Chondrocyte (in vitro differentiated cells): ENCODE measurements around the gene ARPC5. TPM values are rescaled to one million over a fixed set of nuclear protein-coding genes. Genes with fewer than 3 reads are reported as not detected.

ENCODE experiments used
- DNase-seq: peaks from one replicate; pipeline ENCODE4 v3.0.0; 2021; ENCODE audit warnings: mixed read lengths, low spot score
- H3K27ac Mint-ChIP-seq: one replicate; pipeline ENCODE4 v1.8.0; 2021; ENCODE audit warnings: mild to moderate bottlenecking, moderate library complexity, mixed read lengths; ENCODE audit not compliant: unreplicated experiment
- H3K27me3 Mint-ChIP-seq: 2 replicates; pipeline ENCODE4 v1.8.0; 2021; ENCODE audit warnings: low read depth, mixed read lengths
- H3K36me3 Mint-ChIP-seq: 2 replicates; pipeline ENCODE4 v1.8.0; 2021; ENCODE audit warnings: low read depth, mixed read lengths
- H3K4me1 Mint-ChIP-seq: 2 replicates; pipeline ENCODE4 v1.8.0; 2021; ENCODE audit warnings: low read depth, mild to moderate bottlenecking, mixed read lengths
- H3K4me3 Mint-ChIP-seq: one replicate; pipeline ENCODE4 v1.8.0; 2021; ENCODE audit warnings: mild to moderate bottlenecking, moderate library complexity, mixed read lengths; ENCODE audit not compliant: unreplicated experiment
- H3K9me3 Mint-ChIP-seq: 2 replicates; pipeline ENCODE4 v1.8.0; 2021; ENCODE audit warnings: low read depth, mixed read lengths
- CTCF ChIP-seq: fragments of 200-600 bp; sonication (generic); IDR thresholded peaks from 2 replicates; pipeline ENCODE4 v1.5.0; 2021; ENCODE audit warnings: antibody characterized with exemption, mild to moderate bottlenecking, moderate library complexity
- total RNA-seq: library from RNA; stranded (reverse); gene quantifications from 3 replicates; pipeline ENCODE4 v1.2.1, GENCODE V29; 2021

Gene ARPC5
- total RNA-seq, 1 donor from 2014 or later, result 192 TPM

- Mint-ChIP-seq H3K27me3 (no peaks in the 10 kb centered on the region), H3K4me3 (no peak overlapping the region), H3K9me3 (no peaks in the 10 kb centered on the region), H3K27ac (peak overlapping the region; percentile 95), H3K36me3 (no peaks in the 10 kb centered on the region), H3K4me1 (peaks cover 60% of the 10 kb centered on the region)
- no peak for TF ChIP-seq CTCF
- DNase-seq, result no peak
Measured at GRCh38 chr1:183604815-183605214, 30.8 kb downstream of the ARPC5 start.

GRCh38 chr1:183604038-183604808 is 31.4 kb downstream of the ARPC5 start:
- H3K27ac Mint-ChIP-seq, result peak overlapping the region; percentile 95
- no peaks in the 10 kb centered on the region for H3K9me3 Mint-ChIP-seq
- DNase-seq, result no peak
- peaks cover 54% of the 10 kb centered on the region for H3K4me1 Mint-ChIP-seq
- H3K27me3 Mint-ChIP-seq, result no peaks in the 10 kb centered on the region
- H3K4me3 Mint-ChIP-seq, result no peak overlapping the region
- no peak for TF ChIP-seq CTCF
- no peaks in the 10 kb centered on the region for H3K36me3 Mint-ChIP-seq

GRCh38 chr1:183602510-183602909 is 33.1 kb downstream of the ARPC5 start:
- Mint-ChIP-seq H3K27ac (no peak overlapping the region), H3K9me3 (no peaks in the 10 kb centered on the region)

GRCh38 chr1:183600634-183601033 is 34.9 kb downstream of the ARPC5 start:
- no peak overlapping the region for H3K27ac Mint-ChIP-seq
- DNase-seq, result no peak
- TF ChIP-seq CTCF, result no peak
- no peak overlapping the region for H3K4me3 Mint-ChIP-seq
- H3K27me3 Mint-ChIP-seq, result no peaks in the 10 kb centered on the region
- H3K4me1 Mint-ChIP-seq, result peaks cover 39% of the 10 kb centered on the region
- H3K36me3 Mint-ChIP-seq, result no peaks in the 10 kb centered on the region
- H3K9me3 Mint-ChIP-seq, result no peaks in the 10 kb centered on the region

More at GRCh38 chr1:183602510-183602909, 33.1 kb downstream of the ARPC5 start:
- DNase-seq, result no peak
- peaks cover 46% of the 10 kb centered on the region for H3K4me1 Mint-ChIP-seq
- no peak overlapping the region for H3K4me3 Mint-ChIP-seq
- H3K36me3 Mint-ChIP-seq, result no peaks in the 10 kb centered on the region
- no peak for TF ChIP-seq CTCF
- H3K27me3 Mint-ChIP-seq, result no peaks in the 10 kb centered on the region

- Mint-ChIP-seq H3K4me1 (peaks cover 34% of the 10 kb centered on the region), H3K27ac (no peak overlapping the region), H3K27me3 (no peaks in the 10 kb centered on the region), H3K36me3 (no peaks in the 10 kb centered on the region), H3K9me3 (no peaks in the 10 kb centered on the region), H3K4me3 (no peak overlapping the region)
- no peak for DNase-seq
- no peak for TF ChIP-seq CTCF
Measured at GRCh38 chr1:183600136-183600535, 35.4 kb downstream of the ARPC5 start.
